Measurements from ENCODE around the gene UBE2L5. TPM values are rescaled to one million over a fixed set of nuclear protein-coding genes. Genes with fewer than 3 reads are reported as not detected.

Gene UBE2L5
- total and polyA plus RNA-seq, 2 of the 13 experiments (the other 11 are each of a cell fraction or from before 2014, with no cell fraction given), result 0.13 TPM; not detected in 1

- H4K20me1 ChIP-seq (ENCODE audit: insufficient read depth, low read length), result no peaks in the 10 kb centered on the region
- TF ChIP-seq SMAD9 (CRISPR knock-in tag; IDR thresholded peaks at IDR 0.05) (no peak), DMAP1 (CRISPR knock-in tag; IDR thresholded peaks at IDR 0.05) (no peak), RAD21 (CRISPR knock-in tag; IDR thresholded peaks at IDR 0.05) (no peak), ATM (IDR thresholded peaks at IDR 0.05; ENCODE audit: borderline replicate concordance) (no peak), KDM6A (CRISPR knock-in tag; IDR thresholded peaks at IDR 0.05; ENCODE audit: low read depth) (no peak), ZNF552 (CRISPR knock-in tag; IDR thresholded peaks at IDR 0.05; ENCODE audit: borderline replicate concordance) (no peak), RFXAP (CRISPR knock-in tag; IDR thresholded peaks at IDR 0.05; ENCODE audit: borderline replicate concordance) (no peak)
- TF ChIP-seq, protein P1, sequence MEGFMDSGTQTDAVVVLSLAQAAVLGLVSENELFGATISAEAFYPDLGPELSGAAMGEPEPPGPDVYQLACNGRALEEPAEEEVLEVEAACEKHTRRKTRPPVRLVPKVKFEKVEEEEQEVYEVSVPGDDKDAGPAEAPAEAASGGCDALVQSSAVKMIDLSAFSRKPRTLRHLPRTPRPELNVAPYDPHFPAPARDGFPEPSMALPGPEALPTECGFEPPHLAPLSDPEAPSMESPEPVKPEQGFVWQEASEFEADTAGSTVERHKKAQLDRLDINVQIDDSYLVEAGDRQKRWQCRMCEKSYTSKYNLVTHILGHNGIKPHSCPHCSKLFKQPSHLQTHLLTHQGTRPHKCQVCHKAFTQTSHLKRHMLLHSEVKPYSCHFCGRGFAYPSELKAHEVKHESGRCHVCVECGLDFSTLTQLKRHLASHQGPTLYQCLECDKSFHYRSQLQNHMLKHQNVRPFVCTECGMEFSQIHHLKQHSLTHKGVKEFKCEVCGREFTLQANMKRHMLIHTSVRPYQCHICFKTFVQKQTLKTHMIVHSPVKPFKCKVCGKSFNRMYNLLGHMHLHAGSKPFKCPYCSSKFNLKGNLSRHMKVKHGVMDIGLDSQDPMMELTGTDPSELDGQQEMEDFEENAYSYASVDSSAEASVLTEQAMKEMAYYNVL (CRISPR knock-in tag; IDR thresholded peaks at IDR 0.05; ENCODE audit: borderline replicate concordance), result no peak
- FAIRE-seq (no peak), ATAC-seq (peak; percentile 57), DNase-seq (ENCODE audit: low spot score) (no peak)
- no peaks in the 10 kb centered on the region for H3K36me3 ChIP-seq (replicated peaks in 1 of 2; ENCODE audit: control insufficient read depth in 1 of 2, insufficient read depth in 2 of 2, low read length in 2 of 2)
- peaks cover 15% of the 10 kb centered on the region for H3K4me1 ChIP-seq (ENCODE audit: insufficient read depth, low read length)
- CTCF ChIA-PET (ENCODE audit: low intra/inter-chr PET ratio, low total read pairs), result no interaction called here
- H3K9ac ChIP-seq (ENCODE audit: insufficient read depth, low read depth, low read length), result no peak overlapping the region
- no peak overlapping the region for H3K4me3 ChIP-seq (replicated peaks in 1 of 3; ENCODE audit: insufficient read depth in 1 of 3, low read depth in 2 of 3, low read length in 3 of 3)
- BruUV-seq (replicated peaks), result no TSS peak
- in situ Hi-C loops (cut with HindIII; ENCODE audit: extremely low pct_ligation_motif_present, low pct_unique_long_range_greater_than_20kb), result no loop called here
- intact Hi-C loops (cut with micrococcal nuclease; ENCODE audit: unreplicated experiment), result no loop called here
- H3K9me3 ChIP-seq (ENCODE audit: low read length), result no peaks in the 10 kb centered on the region
- WGBS (ENCODE audit: low lambda C conversion rate), result 0% methylated on average over 3 of the region's 5 CpGs
- H3K79me2 ChIP-seq (ENCODE audit: insufficient read depth, low read length), result no peaks in the 10 kb centered on the region
- H3K27me3 ChIP-seq (ENCODE audit: control insufficient read depth in 1 of 2, insufficient read depth in 2 of 2, low read length in 2 of 2), result peaks cover 1 to 7% of the 10 kb centered on the region in 2 experiments; a peak in 3 of 5 replicates
- H3K27ac ChIP-seq (ENCODE audit: extremely low read length, insufficient read depth, low read length), result no peak overlapping the region
- POLR2A ChIA-PET, result no interaction called here
- no peak overlapping the region for H2AFZ ChIP-seq (ENCODE audit: low read length)
- no peak overlapping the region for H3K4me2 ChIP-seq (ENCODE audit: low read depth, low read length)
These were observed 45.6 kb upstream of the UBE2L5 start for GRCh38 chr13:30376426-30377311.

Data from HepG2 (cell line).